SK-N-SH (cell line): ENCODE measurements around the gene USP36. TPM values are rescaled to one million over a fixed set of nuclear protein-coding genes. Genes with fewer than 3 reads are reported as not detected.
"Not testable (repeated sequence)": the region's sequence is repeated elsewhere in the genome, so short reads cannot be mapped to it uniquely, and the experiment has no call there.

Experiments used
- CTCF ChIA-PET: fragments of 300-600, 350-600 bp; formaldehyde crosslinking; extraction: SDS; loops from one replicate; lab custom pipeline; 2021; lab: Yijun Ruan, JAX
- POLR2A ChIA-PET: fragments of 350-600 bp; sonication (Branson Sonifier 250); formaldehyde crosslinking; extraction: SDS; loops from one replicate; lab custom pipeline; 2020; ENCODE audit warnings: antibody characterized with exemption, inconsistent platforms; lab: Yijun Ruan, JAX
- DNase-seq: peaks from one replicate; pipeline ENCODE4 v3.0.0; 2012
- H2AFZ ChIP-seq: fragments of 200-600 bp; sonication (generic); 2 replicates; pipeline ENCODE4 v1.8.1; 2016; ENCODE audit warnings: antibody characterized with exemption, mild to moderate bottlenecking, low read depth
- H3F3A ChIP-seq: fragments of 200-600 bp; sonication (generic); replicated peaks from 2 replicates; pipeline ENCODE3; 2016; ENCODE audit warnings: antibody characterized with exemption, mild to moderate bottlenecking; ENCODE audit not compliant: insufficient read depth
- H3K27ac ChIP-seq, 2 experiments: fragments of 200-500 bp in 1 of 2; fragments of 200-600 bp in 1 of 2; sonication (Bioruptor generic) in 1 of 2; sonication (generic), shearing (Covaris generic) in 1 of 2; 2 replicates each; pipeline versions ENCODE4 v1.5.1 to v1.6.1; 2014 to 2016; ENCODE audit warnings: low read depth in 2 of 2, inconsistent platforms in 1 of 2, low read length in 1 of 2, mild to moderate bottlenecking in 1 of 2, mixed read lengths in 1 of 2
- H3K27me3 ChIP-seq: fragments of 200-600 bp; sonication (generic), shearing (Covaris generic); 2 replicates; pipeline ENCODE4 v1.6.1; 2016; ENCODE audit warnings: mixed run types; ENCODE audit not compliant: insufficient read depth
- H3K36me3 ChIP-seq, 2 experiments: fragments of 200-500 bp in 1 of 2; fragments of 200-600 bp in 1 of 2; sonication (Bioruptor generic) in 1 of 2; sonication (generic) in 1 of 2; replicated peaks in 1 of 2; 2 replicates each; pipeline versions ENCODE3 to v1.5.1; 2014 to 2016; ENCODE audit warnings: low read length in 1 of 2, mild to moderate bottlenecking in 1 of 2; ENCODE audit not compliant: insufficient read depth in 2 of 2, control insufficient read depth in 1 of 2
- H3K4me1 ChIP-seq, 2 experiments: fragments of 200-500 bp in 1 of 2; fragments of 200-600 bp in 1 of 2; sonication (Bioruptor generic) in 1 of 2; sonication (generic), shearing (Covaris generic) in 1 of 2; 2 replicates each; pipeline versions ENCODE4 v1.5.1 to v1.6.1; 2014 to 2016; ENCODE audit warnings: low read depth in 1 of 2, low read length in 1 of 2, mixed run types in 1 of 2; ENCODE audit not compliant: insufficient read depth in 2 of 2, control insufficient read depth in 1 of 2
- H3K4me2 ChIP-seq: fragments of 200-600 bp; sonication (generic), shearing (Covaris generic); 2 replicates; pipeline ENCODE4 v1.6.1; 2017; ENCODE audit warnings: mixed run types
- H3K4me3 ChIP-seq, 2 experiments: fragments of 200-500 bp in 1 of 2; fragments of 200-600 bp in 1 of 2; sonication (Bioruptor generic) in 1 of 2; sonication (generic), shearing (Covaris generic) in 1 of 2; 2 replicates each; pipeline versions ENCODE4 v1.5.1 to v1.8.1; 2014 to 2016; ENCODE audit warnings: low read depth in 2 of 2, inconsistent platforms in 1 of 2, low read length in 1 of 2, mild to moderate bottlenecking in 1 of 2, mixed read lengths in 1 of 2, moderate library complexity in 1 of 2
- H3K79me2 ChIP-seq: fragments of 200-600 bp; sonication (generic); 2 replicates; pipeline ENCODE4 v1.8.1; 2017; ENCODE audit warnings: mild to moderate bottlenecking; ENCODE audit not compliant: insufficient read depth
- H3K9ac ChIP-seq: fragments of 200-600 bp; sonication (generic); 2 replicates; pipeline ENCODE4 v1.6.1; 2017; ENCODE audit warnings: mixed run types
- H3K9me2 ChIP-seq: fragments of 200-600 bp; sonication (generic); 2 replicates; pipeline ENCODE4 v1.6.1; 2017; ENCODE audit warnings: mixed run types
- H3K9me3 ChIP-seq: fragments of 200-600 bp; sonication (generic); 2 replicates; pipeline ENCODE4 v1.6.1; 2017; ENCODE audit warnings: mixed run types, mild to moderate bottlenecking, moderate library complexity
- H4K20me1 ChIP-seq: fragments of 200-600 bp; sonication (generic); 2 replicates; pipeline ENCODE4 v1.6.1; 2017; ENCODE audit warnings: mild to moderate bottlenecking, mixed run types; ENCODE audit not compliant: insufficient read depth
- EZH2phosphoT487 ChIP-seq: fragments of 200-600 bp; sonication (generic); IDR thresholded peaks from 2 replicates; pipeline ENCODE4 v1.6.1; 2017; ENCODE audit warnings: low read depth, mixed run types, mild to moderate bottlenecking, antibody characterized with exemption, moderate library complexity, borderline replicate concordance
- FOSL2 ChIP-seq: IDR thresholded peaks from 2 replicates; pipeline ENCODE4 v1.4.0; 2012; ENCODE audit warnings: low read depth, mild to moderate bottlenecking, moderate library complexity, borderline replicate concordance
- GABPA ChIP-seq: IDR thresholded peaks from 2 replicates; pipeline ENCODE4 v1.4.0; 2012; ENCODE audit warnings: low read depth, mild to moderate bottlenecking
- GATA2 ChIP-seq: sonication (generic); formaldehyde crosslinking; IDR thresholded peaks from 2 replicates; pipeline ENCODE4 v1.5.0; 2020; ENCODE audit warnings: mild to moderate bottlenecking, missing genetic modification reagents
- JUND ChIP-seq: IDR thresholded peaks from 2 replicates; pipeline ENCODE4 v1.4.0; 2012
- MAX ChIP-seq: IDR thresholded peaks from 2 replicates; pipeline ENCODE4 v1.4.0; 2012; ENCODE audit warnings: low read depth
- MXI1 ChIP-seq: IDR thresholded peaks from 2 replicates; pipeline ENCODE4 v1.6.1; 2012; ENCODE audit warnings: mild to moderate bottlenecking, low read depth, low read length, improper control_type of control experiment
- NFIC ChIP-seq: IDR thresholded peaks from 2 replicates; pipeline ENCODE4 v1.4.0; 2012; ENCODE audit warnings: borderline replicate concordance
- PBX3 ChIP-seq: IDR thresholded peaks from 2 replicates; pipeline ENCODE4; 2012
- RCOR1 ChIP-seq: fragments of 150-350 bp; IDR thresholded peaks from 2 replicates; pipeline ENCODE4 v1.6.1; 2017; ENCODE audit warnings: antibody characterized with exemption, low read length
- RFX5 ChIP-seq: IDR thresholded peaks from 2 replicates; pipeline ENCODE4 v1.6.1; 2012; ENCODE audit warnings: mild to moderate bottlenecking, improper control_type of control experiment, low read length
- RXRA ChIP-seq: IDR thresholded peaks from 2 replicates; pipeline ENCODE4 v1.4.0; 2012; ENCODE audit warnings: low read depth, mild to moderate bottlenecking, borderline replicate concordance
- SIN3A ChIP-seq: IDR thresholded peaks from 2 replicates; pipeline ENCODE4 v1.6.1; 2012; ENCODE audit warnings: low read depth, mild to moderate bottlenecking, low read length, moderate library complexity, borderline replicate concordance
- SMC3 ChIP-seq: IDR thresholded peaks from 2 replicates; pipeline ENCODE4 v1.6.1; 2012; ENCODE audit warnings: low read depth, low read length, improper control_type of control experiment
- TCF12 ChIP-seq: IDR thresholded peaks from 2 replicates; pipeline ENCODE4 v1.4.0; 2012
- USF2 ChIP-seq: fragments of 150-350 bp; IDR thresholded peaks from 2 replicates; pipeline ENCODE4 v1.6.1; 2017; ENCODE audit warnings: antibody characterized with exemption, low read length, low read depth, borderline replicate concordance
- YY1 ChIP-seq: IDR thresholded peaks from 2 replicates; pipeline ENCODE4 v1.4.0; 2012; ENCODE audit warnings: low read depth, mild to moderate bottlenecking
- WGBS: methylation state at CpG from one replicate; pipeline ENCODE4 v1.1.6; 2017; ENCODE audit warnings: low lambda C conversion rate; 5-methylcytosine and 5-hydroxymethylcytosine counted together
- polyA plus RNA-seq, 3 experiments: library from polyadenylated mRNA; depleted of rRNA; stranded (reverse); fragments of >200 nt; gene quantifications; 2 replicates each; pipeline ENCODE4 v1.2.3, GENCODE V29; 2012

Gene USP36
- polyA plus RNA-seq, 1 of the 3 experiments (the other 2 are of a cell fraction) = 34.6 TPM

- TF ChIP-seq SIN3A (no peak), YY1 (no peak), JUND (no peak), RCOR1 (no peak), MXI1 (no peak), SMC3 (no peak), EZH2phosphoT487 (no peak), USF2 (no peak), PBX3 (no peak)
- TF ChIP-seq, all 33 proteins: peak for 0
Measured at GRCh38 chr17:78872486-78872885, 31.9 kb upstream of the USP36 start (continued).

- Histone ChIP-seq H3K27me3 (no peaks in the 10 kb centered on the region), H4K20me1 (peaks cover 4% of the 10 kb centered on the region; the same call in 1 of the 2 replicates), H2AFZ (no peak overlapping the region), H3K4me1 (peaks cover 24 to 33% of the 10 kb centered on the region in 2 experiments; a peak in 3 of 4 replicates), H3K9me2 (no peaks in the 10 kb centered on the region), H3K4me2 (no peak overlapping the region), H3K27ac (no peak overlapping the region; a peak in 1 of 4 replicates), H3K79me2 (peaks cover 67% of the 10 kb centered on the region), H3K36me3 (peaks cover 13 to 55% of the 10 kb centered on the region in 2 experiments), H3F3A (peaks cover 42% of the 10 kb centered on the region), H3K9me3 (no peaks in the 10 kb centered on the region), H3K9ac (no peak overlapping the region), H3K4me3 (no peak overlapping the region)
- no peak for TF ChIP-seq NFIC
- no peak for TF ChIP-seq GABPA
- no peak for TF ChIP-seq RFX5
- TF ChIP-seq SMC3 = no peak
- TF ChIP-seq RXRA = no peak
- TF ChIP-seq GATA2 = no peak
- no peak for DNase-seq
- ChIA-PET CTCF (interaction anchor here (6.3 kb wide), 1 partner anchor 101 kb away, joined by 53 read pairs; no protein-coding TSS in a partner anchor), POLR2A (no interaction called here)
- 89% methylated on average over 15 of the region's 15 CpGs for WGBS
Measured at GRCh38 chr17:78870621-78871020, 30.0 kb upstream of the USP36 start.

- Histone ChIP-seq H3K36me3 (peaks cover 15 to 66% of the 10 kb centered on the region in 2 experiments), H3K27me3 (no peaks in the 10 kb centered on the region), H3F3A (peaks cover 44% of the 10 kb centered on the region), H3K9ac (peak overlapping the region; percentile 10; the same call in 1 of the 2 replicates), H3K79me2 (peaks cover 69% of the 10 kb centered on the region), H3K9me2 (no peaks in the 10 kb centered on the region), H3K4me3 (no peak overlapping the region), H3K4me2 (0 out of 2 replicates have a peak overlapping the region, but pooled peaks have one; percentile 33), H3K9me3 (no peaks in the 10 kb centered on the region), H3K4me1 (peaks cover 7 to 20% of the 10 kb centered on the region in 2 experiments; a peak in 3 of 4 replicates), H3K27ac (peak overlapping the region; percentile 3 to 57; a peak in 2 of 4 replicates), H4K20me1 (no peaks in the 10 kb centered on the region; the same call in 1 of the 2 replicates), H2AFZ (no peak overlapping the region)
- TF ChIP-seq FOSL2 = peak; percentile 33; the same call in 1 of the 2 replicates
- TF ChIP-seq JUND = no peak
- 0 out of 2 replicates have a peak, but pooled peaks have one; percentile 26 for TF ChIP-seq MXI1
- TF ChIP-seq TCF12 = peak; percentile 80
- peak; percentile 68; the same call in 1 of the 2 replicates for TF ChIP-seq MAX
- WGBS = 40% methylated on average over 7 of the region's 7 CpGs
- POLR2A ChIA-PET = no interaction called here
- DNase-seq = no peak
- CTCF ChIA-PET = interaction anchor here (17.6 kb wide), 1 partner anchor 100 kb away, joined by 458 read pairs; the partner anchor contains the start of gene LGALS3BP
Measured at GRCh38 chr17:78868391-78868790, 27.8 kb upstream of the USP36 start.

- H3K4me3 ChIP-seq, H3K9ac ChIP-seq, H3K27me3 ChIP-seq, H2AFZ ChIP-seq, H3K4me2 ChIP-seq, H4K20me1 ChIP-seq, H3K9me3 ChIP-seq, POLR2A ChIA-PET, H3K9me2 ChIP-seq, DNase-seq: not testable (repeated sequence)
- H3K36me3 ChIP-seq = peaks cover 12 to 62% of the 10 kb centered on the region in 2 experiments
- peaks cover 60% of the 10 kb centered on the region for H3K79me2 ChIP-seq
- 96% methylated on average over 3 of the region's 3 CpGs for WGBS
- CTCF ChIA-PET = interaction anchor here (1.3 to 17.6 kb wide), 11 partner anchors 9 to 161 kb away, joined by 3 to 458 read pairs (median 24); partner anchors contain the start of gene LGALS3BP
- peaks cover 3 to 12% of the 10 kb centered on the region in 2 experiments; a peak in 3 of 4 replicates for H3K4me1 ChIP-seq
- peaks cover 58% of the 10 kb centered on the region for H3F3A ChIP-seq
- peak overlapping the region in 1 of 2 experiments; percentile 57; a peak in 1 of 4 replicates for H3K27ac ChIP-seq
Measured at GRCh38 chr17:78867046-78867445, 26.4 kb upstream of the USP36 start.
